Spleen (tissue), 7 donors: ENCODE data around the gene KCNMB1.

Source experiments
- POLR2A ChIP-seq, 3 donors: fragments of 450-650 bp; IDR thresholded peaks; one replicate each; pipeline ENCODE4 v1.5.1; 2017; ENCODE audit warnings: antibody characterized with exemption in 3 of 3, mild to moderate bottlenecking in 1 of 3
- POLR2AphosphoS5 ChIP-seq, 3 donors: sonication (generic); formaldehyde crosslinking; IDR thresholded peaks; one replicate each; pipeline ENCODE4 v1.5.1; 2017; ENCODE audit warnings: antibody characterized with exemption in 3 of 3
- TF ChIP-seq, protein P1 (sequence below), 11 experiments: fragments of 200-600 bp in 7 of 11; fragments of 450-650 bp in 4 of 11; sonication (generic) in 4 of 11; IDR thresholded peaks in 8 of 11; conservative IDR thresholded peaks in 3 of 11; 1 replicate in 7 of 11; 2 replicates in 4 of 11; pipeline versions ENCODE4 v1.4.0 to v1.8.0; 2016 to 2021; ENCODE audit warnings: antibody characterized with exemption in 11 of 11, inconsistent platforms in 4 of 11, mild to moderate bottlenecking in 1 of 11
- donor health status: DM: no; HTN: no; CAD: no; lungs with moderate emphysema.
- donor health status: DM: no; HTN: no; CAD: no.
- donor health status: DM: no; HTN: no; CAD: no.

DNA sequence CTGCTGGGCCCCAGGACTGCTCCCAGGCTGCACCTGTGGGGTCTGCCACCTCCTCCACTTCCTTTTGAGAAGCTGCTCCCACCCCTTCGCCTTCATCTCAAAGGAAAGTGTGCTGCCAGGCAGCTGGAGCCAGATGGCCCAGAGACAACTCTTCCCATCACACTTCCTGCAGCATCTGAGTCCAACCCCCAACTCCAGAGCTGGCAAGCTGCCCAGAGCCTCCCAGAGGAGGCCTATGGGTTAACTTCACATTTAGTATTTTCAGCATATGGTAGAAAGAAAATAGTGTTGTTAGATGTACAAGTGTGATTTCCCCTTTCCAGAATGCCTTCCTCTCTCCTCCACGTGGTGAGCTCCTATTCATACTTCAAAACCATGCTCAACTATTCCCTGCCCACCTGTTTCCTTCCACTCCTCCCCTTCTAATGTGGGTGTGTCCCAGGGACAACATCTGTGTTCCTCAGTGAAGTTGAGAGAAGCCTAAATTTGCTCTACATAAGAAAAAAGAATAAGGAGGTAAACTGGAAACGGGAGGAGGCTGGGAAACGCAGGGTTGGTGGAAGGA lies 38.6 kb upstream of the KCNMB1 start:
- TF ChIP-seq, protein P1, sequence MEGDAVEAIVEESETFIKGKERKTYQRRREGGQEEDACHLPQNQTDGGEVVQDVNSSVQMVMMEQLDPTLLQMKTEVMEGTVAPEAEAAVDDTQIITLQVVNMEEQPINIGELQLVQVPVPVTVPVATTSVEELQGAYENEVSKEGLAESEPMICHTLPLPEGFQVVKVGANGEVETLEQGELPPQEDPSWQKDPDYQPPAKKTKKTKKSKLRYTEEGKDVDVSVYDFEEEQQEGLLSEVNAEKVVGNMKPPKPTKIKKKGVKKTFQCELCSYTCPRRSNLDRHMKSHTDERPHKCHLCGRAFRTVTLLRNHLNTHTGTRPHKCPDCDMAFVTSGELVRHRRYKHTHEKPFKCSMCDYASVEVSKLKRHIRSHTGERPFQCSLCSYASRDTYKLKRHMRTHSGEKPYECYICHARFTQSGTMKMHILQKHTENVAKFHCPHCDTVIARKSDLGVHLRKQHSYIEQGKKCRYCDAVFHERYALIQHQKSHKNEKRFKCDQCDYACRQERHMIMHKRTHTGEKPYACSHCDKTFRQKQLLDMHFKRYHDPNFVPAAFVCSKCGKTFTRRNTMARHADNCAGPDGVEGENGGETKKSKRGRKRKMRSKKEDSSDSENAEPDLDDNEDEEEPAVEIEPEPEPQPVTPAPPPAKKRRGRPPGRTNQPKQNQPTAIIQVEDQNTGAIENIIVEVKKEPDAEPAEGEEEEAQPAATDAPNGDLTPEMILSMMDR (IDR thresholded peaks at IDR 0.05 in 8 of 11, conservative IDR thresholded peaks at IDR 0.05 in 3 of 11) = no peak
- TF ChIP-seq POLR2A (IDR thresholded peaks at IDR 0.05) (no peak), POLR2AphosphoS5 (IDR thresholded peaks at IDR 0.05) (no peak)
